ENCODE measurements around the gene RNF169. TPM values are rescaled to one million over a fixed set of nuclear protein-coding genes. Genes with fewer than 3 reads are reported as not detected.

Gene RNF169
- total and polyA plus RNA-seq, 2 of the 8 experiments (the other 6 are each of a cell fraction or from before 2014, with no cell fraction given) = 3.6 to 12.5 TPM

GRCh38 chr11:74877132-74877531 lies 128.5 kb downstream of the RNF169 start:
- DNase-seq (ENCODE audit: low read depth in 1 of 2, low spot score in 2 of 2) (no peak), FAIRE-seq (no peak)
- Histone ChIP-seq H3K4ac (replicated peaks; ENCODE audit: insufficient read length, low read depth, low read length) (no peak overlapping the region), H4K5ac (ENCODE audit: insufficient read length, low read depth, low read length) (no peak overlapping the region), H3K4me3 (ENCODE audit: extremely low read depth in 1 of 4, insufficient read depth in 2 of 4, low read depth in 3 of 4, low read length in 4 of 4) (no peak overlapping the region), H3K23ac (ENCODE audit: insufficient read length) (no peak overlapping the region), H3K27ac (ENCODE audit: low read depth, low read length) (no peak overlapping the region), H4K8ac (ENCODE audit: extremely low read depth, insufficient read depth, low read length) (no peak overlapping the region), H3K14ac (ENCODE audit: insufficient read length) (no peak overlapping the region), H3K4me1 (replicated peaks in 1 of 4; ENCODE audit: control insufficient read depth in 3 of 4, insufficient read depth in 4 of 4, low read length in 3 of 4) (no peaks in the 10 kb centered on the region), H2BK15ac (ENCODE audit: low read length) (no peak overlapping the region), H3K9me3 (ENCODE audit: insufficient read depth in 2 of 2, low read depth in 1 of 2, low read length in 1 of 2) (peaks cover 12 to 18% of the 10 kb centered on the region in 2 experiments; a peak in 2 of 4 replicates), H3K18ac (ENCODE audit: extremely low read depth, low read length) (no peak overlapping the region), H3K23me2 (ENCODE audit: low read depth, low read length) (no peaks in the 10 kb centered on the region), H2BK120ac (replicated peaks; ENCODE audit: low read depth, low read length) (no peak overlapping the region), H3K4me2 (ENCODE audit: insufficient read depth in 1 of 2, low read depth in 2 of 2, low read length in 2 of 2) (no peak overlapping the region), H3K79me1 (ENCODE audit: low read depth, low read length) (no peaks in the 10 kb centered on the region), H2BK20ac (ENCODE audit: low read length) (no peak overlapping the region), H2BK12ac (ENCODE audit: low read depth, low read length) (no peak overlapping the region), H4K91ac (replicated peaks; ENCODE audit: insufficient read length, low read length) (no peak overlapping the region), H2AK5ac (ENCODE audit: low read depth, low read length) (no peak overlapping the region), H3K27me3 (replicated peaks in 1 of 4; ENCODE audit: control insufficient read depth in 3 of 4, extremely low read depth in 1 of 4, insufficient read depth in 3 of 4, low read length in 3 of 4) (no peaks in the 10 kb centered on the region), H2BK5ac (ENCODE audit: low read depth, low read length) (no peak overlapping the region), H3K56ac (replicated peaks; ENCODE audit: insufficient read length, low read depth, low read length) (no peak overlapping the region), H2AFZ (ENCODE audit: low read length) (no peak overlapping the region), H3K79me2 (ENCODE audit: control insufficient read depth in 1 of 2, insufficient read depth in 2 of 2, low read length in 2 of 2) (no peaks in the 10 kb centered on the region), H3K9ac (replicated peaks in 1 of 4; ENCODE audit: extremely low read depth in 1 of 4, low read depth in 3 of 4, low read length in 3 of 4) (no peak overlapping the region), H3K36me3 (ENCODE audit: control insufficient read depth in 2 of 4, insufficient read depth in 4 of 4, low read length in 3 of 4) (peaks cover 0 to 35% (median 4%) of the 10 kb centered on the region in 4 experiments; a peak in 3 of 8 replicates), H4K20me1 (replicated peaks in 1 of 2; ENCODE audit: control insufficient read depth in 1 of 2, insufficient read depth in 2 of 2, low read length in 2 of 2) (no peaks in the 10 kb centered on the region)
- TF ChIP-seq CTCF (IDR thresholded peaks at IDR 0.05; ENCODE audit: control extremely low read depth in 1 of 3, insufficient read depth in 1 of 3, low read depth in 1 of 3, low read length in 3 of 3) (peak in 1 of 3 experiments; percentile 42; a peak in 2 of 4 replicates), RAD21 (IDR thresholded peaks at IDR 0.05 in 1 of 2, conservative IDR thresholded peaks at IDR 0.05 in 1 of 2; ENCODE audit: low read depth in 2 of 2, low read length in 2 of 2) (peak in 1 of 2 experiments; percentile 8; a peak in 1 of 4 replicates), SAP30 (IDR thresholded peaks at IDR 0.05; ENCODE audit: insufficient read depth, insufficient replicate concordance, low read length) (no peak)
- 50% methylated on average over 1 of the region's 1 CpG; no CpG with 5 or more reads in 1 of the 2 experiments for WGBS, 2 experiments (ENCODE audit: extremely low coverage in 1 of 2, insufficient coverage in 1 of 2, insufficient read length in 1 of 2, insufficient replicate concordance in 2 of 2, low coverage in 1 of 2, low lambda C conversion rate in 2 of 2, missing lambda C conversion rate in 1 of 2)
- CTCF ChIA-PET (ENCODE audit: partially characterized antibody) = no interaction called here
- POLR2A ChIA-PET (ENCODE audit: partially characterized antibody) = no interaction called here

Data from H1 (cell line).